HCT116 (cell line): ENCODE results near the gene CSTPP1. TPM values are rescaled to one million over a fixed set of nuclear protein-coding genes. Genes with fewer than 3 reads are reported as not detected.

Experiments used
- ATAC-seq: fragments of 200-7000 bp; cut with Tn5 transposase; 2 replicates; pipeline ENCODE4 v1.9.1; 2020; ENCODE audit warnings: mild to moderate bottlenecking, moderate library complexity
- BruUV-seq: library from RNA; stranded (reverse); fragments of 400-500 nt; replicated peaks from 2 replicates; lab custom pipeline; 2021; lab: Mats Ljungman, UMichigan
- CTCF ChIA-PET: fragments of 300-600 bp; sonication (Branson Sonifier 250); formaldehyde crosslinking; loops from one replicate; lab custom pipeline; 2021; ENCODE audit warnings: antibody characterized with exemption; lab: Charles Lee
- POLR2A ChIA-PET: fragments of 300-600, 350-600 bp; sonication (Branson Sonifier 250); formaldehyde crosslinking; loops from one replicate; lab custom pipeline; 2021; ENCODE audit warnings: antibody characterized with exemption; lab: Charles Lee
- RAD21 ChIA-PET, 2 experiments: fragments of 300-600 bp; sonication (Branson Sonifier 250); formaldehyde crosslinking; loops; one replicate each; lab custom pipeline; 2023; ENCODE audit warnings: low total read pairs in 2 of 2; ENCODE audit not compliant: uncharacterized antibody in 2 of 2, unreplicated experiment in 2 of 2, low non-redundant PET in 1 of 2; lab: Charles Lee
- DNase-seq: peaks from one replicate; pipeline ENCODE4 v3.0.0-alpha.2; 2010; ENCODE audit warnings: low read depth, low spot score
- H2AFZ ChIP-seq: fragments of 200-600 bp; shearing (Covaris generic), sonication (generic); 2 replicates; pipeline ENCODE4 v1.6.1; 2017; ENCODE audit warnings: low read depth, mixed run types, mixed read lengths, antibody characterized with exemption, low read length; ENCODE audit not compliant: poor library complexity, severe bottlenecking
- H3K27ac ChIP-seq: 2 replicates; pipeline ENCODE4 v1.5.1; 2012; ENCODE audit warnings: low read depth, low read length
- H3K27me3 ChIP-seq: fragments of 200-600 bp; sonication (generic); 2 replicates; pipeline ENCODE4 v1.6.1; 2016; ENCODE audit warnings: mixed run types, low read length, mixed read lengths; ENCODE audit not compliant: insufficient read depth
- H3K36me3 ChIP-seq, 2 experiments: fragments of 200-500 bp in 1 of 2; fragments of 200-600 bp in 1 of 2; sonication (Bioruptor generic) in 1 of 2; sonication (generic) in 1 of 2; 2 replicates each; pipeline versions ENCODE4 v1.5.1 to v1.6.1; 2014 to 2016; ENCODE audit warnings: low read length in 2 of 2, inconsistent platforms in 1 of 2, mixed read lengths in 1 of 2, mixed run types in 1 of 2; ENCODE audit not compliant: insufficient read depth in 2 of 2, control insufficient read depth in 1 of 2
- H3K4me1 ChIP-seq, 2 experiments: fragments of 200-600 bp in 1 of 2; sonication (generic) in 1 of 2; 2 replicates each; pipeline versions ENCODE4 v1.5.1 to v1.6.1; 2012 to 2017; ENCODE audit warnings: low read length in 2 of 2, inconsistent platforms in 1 of 2, mild to moderate bottlenecking in 1 of 2, mixed read lengths in 1 of 2, mixed run types in 1 of 2, moderate library complexity in 1 of 2; ENCODE audit not compliant: insufficient read depth in 2 of 2, control insufficient read depth in 1 of 2
- H3K4me2 ChIP-seq: fragments of 200-600 bp; sonication (generic); 2 replicates; pipeline ENCODE4 v1.6.1; 2017; ENCODE audit warnings: mixed run types, low read length, mixed read lengths
- H3K4me3 ChIP-seq, 2 experiments: fragments of 200-600 bp in 1 of 2; sonication (generic) in 1 of 2; replicated peaks in 1 of 2; 2 replicates each; pipeline ENCODE4 v1.5.1; 2011 to 2016; ENCODE audit warnings: low read length in 2 of 2, control low read depth in 1 of 2, low read depth in 1 of 2, mild to moderate bottlenecking in 1 of 2, mixed read lengths in 1 of 2, mixed run types in 1 of 2
- H3K79me2 ChIP-seq: fragments of 200-600 bp; sonication (generic); 2 replicates; pipeline ENCODE4 v1.6.1; 2017; ENCODE audit warnings: mild to moderate bottlenecking, mixed run types, low read length, moderate library complexity, mixed read lengths; ENCODE audit not compliant: insufficient read depth
- H3K9ac ChIP-seq: fragments of 200-600 bp; sonication (generic); 2 replicates; pipeline ENCODE4 v1.6.1; 2016; ENCODE audit warnings: low read length, mixed read lengths
- H3K9me2 ChIP-seq: fragments of 200-600 bp; sonication (generic), shearing (Covaris generic); 2 replicates; pipeline ENCODE4 v1.6.1; 2017; ENCODE audit warnings: mixed run types, mild to moderate bottlenecking, moderate library complexity; ENCODE audit not compliant: insufficient read depth
- H3K9me3 ChIP-seq, 2 experiments: fragments of 200-500 bp in 1 of 2; fragments of 200-600 bp in 1 of 2; sonication (Bioruptor generic) in 1 of 2; sonication (generic) in 1 of 2; 2 replicates each; pipeline ENCODE4 v1.6.1; 2014 to 2017; ENCODE audit warnings: low read length in 2 of 2, mixed read lengths in 2 of 2, inconsistent platforms in 1 of 2, low read depth in 1 of 2, mild to moderate bottlenecking in 1 of 2, mixed run types in 1 of 2, moderate library complexity in 1 of 2; ENCODE audit not compliant: control insufficient read depth in 1 of 2, insufficient read depth in 1 of 2
- H4K20me1 ChIP-seq: fragments of 200-600 bp; sonication (generic), shearing (Covaris generic); 2 replicates; pipeline ENCODE4 v1.6.1; 2017; ENCODE audit warnings: mixed run types, mild to moderate bottlenecking, moderate library complexity; ENCODE audit not compliant: insufficient read depth
- ATF3 ChIP-seq: IDR thresholded peaks from 2 replicates; pipeline ENCODE4 v1.6.1; 2012
- CBX3 ChIP-seq: IDR thresholded peaks from 2 replicates; pipeline ENCODE4 v1.6.1; 2012; ENCODE audit warnings: low read depth
- EGR1 ChIP-seq: IDR thresholded peaks from 2 replicates; pipeline ENCODE4 v1.6.1; 2012; ENCODE audit warnings: low read depth
- EZH2phosphoT487 ChIP-seq: fragments of 200-600 bp; IDR thresholded peaks from 2 replicates; pipeline ENCODE4 v1.6.1; 2018; ENCODE audit warnings: antibody characterized with exemption, borderline replicate concordance
- POLR2AphosphoS5 ChIP-seq: IDR thresholded peaks from 2 replicates; pipeline ENCODE4 v1.6.1; 2011; ENCODE audit warnings: mild to moderate bottlenecking, low read depth, low read length, moderate library complexity
- SIN3A ChIP-seq: IDR thresholded peaks from 2 replicates; pipeline ENCODE4 v1.6.1; 2012; ENCODE audit warnings: low read depth
- SRF ChIP-seq: IDR thresholded peaks from 2 replicates; pipeline ENCODE4 v1.6.1; 2012; ENCODE audit warnings: low read depth
- TCF7L2 ChIP-seq: IDR thresholded peaks from 2 replicates; pipeline ENCODE4 v1.7.0; 2011; ENCODE audit warnings: borderline replicate concordance, inconsistent platforms; ENCODE audit not compliant: insufficient read depth, insufficient read length; ENCODE audit errors: extremely low read depth
- ZBTB33 ChIP-seq: IDR thresholded peaks from 2 replicates; pipeline ENCODE4 v1.6.1; 2011; ENCODE audit warnings: mild to moderate bottlenecking, low read length, moderate library complexity; ENCODE audit not compliant: insufficient replicate concordance; ENCODE audit errors: extremely low read depth
- intact Hi-C: fragments of 100-400 bp; cut with micrococcal nuclease; formaldehyde crosslinking; loops from 2 replicates; pipeline ENCODE4 v1.10.0; 2022
- total RNA-seq: library from RNA; stranded (reverse); gene quantifications from one replicate; pipeline ENCODE4 v1.2.1, GENCODE V29; 2021; ENCODE audit not compliant: unreplicated experiment
- TF ChIP-seq, protein P1 (sequence below), 3 experiments: fragments of 200-600 bp in 1 of 3; sonication (generic) in 1 of 3; IDR thresholded peaks in 2 of 3; conservative IDR thresholded peaks in 1 of 3; 2 replicates each; pipeline ENCODE4 v1.5.1; 2012 to 2017; ENCODE audit warnings: low read depth in 2 of 3, low read length in 2 of 3, antibody characterized with exemption in 1 of 3, borderline replicate concordance in 1 of 3, control low read depth in 1 of 3, mild to moderate bottlenecking in 1 of 3, mixed read lengths in 1 of 3, mixed run types in 1 of 3, moderate library complexity in 1 of 3; ENCODE audit not compliant: insufficient read depth in 1 of 3

CSTPP1 gene
- total RNA-seq, 1 experiment from 2014 or later = 24.7 TPM

- Histone ChIP-seq H2AFZ (no peak overlapping the region), H3K9ac (no peak overlapping the region), H3K27ac (no peak overlapping the region), H4K20me1 (no peaks in the 10 kb centered on the region), H3K79me2 (peaks cover 3% of the 10 kb centered on the region; the same call in 1 of the 2 replicates), H3K36me3 (no peaks in the 10 kb centered on the region), H3K4me2 (no peak overlapping the region), H3K4me1 (no peaks in the 10 kb centered on the region), H3K9me3 (no peaks in the 10 kb centered on the region), H3K4me3 (no peak overlapping the region), H3K27me3 (no peaks in the 10 kb centered on the region), H3K9me2 (no peaks in the 10 kb centered on the region)
- TF ChIP-seq, protein P1, sequence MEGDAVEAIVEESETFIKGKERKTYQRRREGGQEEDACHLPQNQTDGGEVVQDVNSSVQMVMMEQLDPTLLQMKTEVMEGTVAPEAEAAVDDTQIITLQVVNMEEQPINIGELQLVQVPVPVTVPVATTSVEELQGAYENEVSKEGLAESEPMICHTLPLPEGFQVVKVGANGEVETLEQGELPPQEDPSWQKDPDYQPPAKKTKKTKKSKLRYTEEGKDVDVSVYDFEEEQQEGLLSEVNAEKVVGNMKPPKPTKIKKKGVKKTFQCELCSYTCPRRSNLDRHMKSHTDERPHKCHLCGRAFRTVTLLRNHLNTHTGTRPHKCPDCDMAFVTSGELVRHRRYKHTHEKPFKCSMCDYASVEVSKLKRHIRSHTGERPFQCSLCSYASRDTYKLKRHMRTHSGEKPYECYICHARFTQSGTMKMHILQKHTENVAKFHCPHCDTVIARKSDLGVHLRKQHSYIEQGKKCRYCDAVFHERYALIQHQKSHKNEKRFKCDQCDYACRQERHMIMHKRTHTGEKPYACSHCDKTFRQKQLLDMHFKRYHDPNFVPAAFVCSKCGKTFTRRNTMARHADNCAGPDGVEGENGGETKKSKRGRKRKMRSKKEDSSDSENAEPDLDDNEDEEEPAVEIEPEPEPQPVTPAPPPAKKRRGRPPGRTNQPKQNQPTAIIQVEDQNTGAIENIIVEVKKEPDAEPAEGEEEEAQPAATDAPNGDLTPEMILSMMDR (IDR thresholded peaks at IDR 0.05 in 2 of 3, conservative IDR thresholded peaks at IDR 0.05 in 1 of 3; ENCODE audit: borderline replicate concordance in 1 of 3, insufficient read depth in 1 of 3, low read depth in 2 of 3, low read length in 2 of 3) = no peak
- RAD21 ChIA-PET = no interaction called here
- ATAC-seq (no peak), DNase-seq (no peak)
- no TSS peak for BruUV-seq
- POLR2A ChIA-PET = no interaction called here
- CTCF ChIA-PET = no interaction called here
- intact Hi-C loops = no loop called here
These were observed 36.3 kb downstream of the CSTPP1 start for GRCh38 chr11:46972821-46973220.

DNA sequence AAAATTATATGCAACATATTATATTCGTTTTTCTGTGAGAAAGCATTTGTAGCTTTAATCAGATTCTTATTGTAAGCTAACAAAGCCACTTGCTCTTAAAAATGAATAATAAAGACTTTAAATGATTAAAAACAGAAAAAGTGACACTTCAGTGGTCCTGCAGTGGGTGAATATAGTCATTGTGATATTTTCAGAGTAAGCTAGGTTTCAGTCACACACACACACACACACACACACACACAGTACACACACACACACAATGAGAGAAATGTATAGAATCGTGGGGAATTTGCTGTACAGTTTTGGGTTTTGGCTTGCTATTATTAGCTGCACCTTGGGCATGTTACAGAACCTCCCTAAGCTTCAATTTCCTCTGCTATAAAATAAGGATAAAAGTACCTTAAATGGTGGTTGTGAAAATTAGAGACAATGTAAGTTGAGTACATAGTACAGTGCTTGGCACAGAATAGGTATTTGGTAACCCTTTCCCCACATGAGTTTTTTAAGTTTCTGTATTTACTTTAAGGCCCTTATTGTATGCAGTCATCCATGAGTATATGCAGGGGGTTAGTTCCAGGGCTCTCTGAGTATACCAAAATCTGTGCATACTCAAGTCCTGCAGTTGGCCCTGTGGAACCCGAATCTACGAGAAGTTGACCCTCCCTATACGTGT lies 39.8 kb downstream of the CSTPP1 start:
- ChIA-PET CTCF (no interaction called here), POLR2A (no interaction called here), RAD21 (no interaction called here)
- Histone ChIP-seq H2AFZ (no peak overlapping the region), H3K4me3 (no peak overlapping the region), H3K79me2 (no peaks in the 10 kb centered on the region), H4K20me1 (no peaks in the 10 kb centered on the region), H3K27me3 (no peaks in the 10 kb centered on the region), H3K9me2 (no peaks in the 10 kb centered on the region), H3K9me3 (no peaks in the 10 kb centered on the region), H3K4me1 (no peaks in the 10 kb centered on the region), H3K4me2 (no peak overlapping the region), H3K27ac (no peak overlapping the region), H3K9ac (no peak overlapping the region), H3K36me3 (no peaks in the 10 kb centered on the region)
- DNase-seq (no peak), ATAC-seq (no peak)
- BruUV-seq = no TSS peak
- no peak for TF ChIP-seq SRF
- TF ChIP-seq SIN3A = no peak
- TF ChIP-seq EZH2phosphoT487 = no peak
- no peak for TF ChIP-seq EGR1
- TF ChIP-seq ATF3 = no peak
- no peak for TF ChIP-seq ZBTB33
- TF ChIP-seq POLR2AphosphoS5 = no peak
- no peak for TF ChIP-seq CBX3
- TF ChIP-seq TCF7L2 = no peak
- intact Hi-C loops = no loop called here
